Osteoblast (primary cell): Measurements from ENCODE around the gene WIPF1. TPM values are rescaled to one million over a fixed set of nuclear protein-coding genes. Genes with fewer than 3 reads are reported as not detected.

Experiments used
- DNase-seq: peaks from one replicate; pipeline ENCODE4 v3.0.0; 2011; ENCODE audit warnings: low spot score, mixed read lengths; ENCODE audit not compliant: insufficient read length; ENCODE audit errors: missing footprints
- H2AFZ ChIP-seq: 2 replicates; pipeline ENCODE4 v1.6.0; 2011; ENCODE audit warnings: mild to moderate bottlenecking, low read length
- H3K27ac ChIP-seq: 2 replicates; pipeline ENCODE4 v1.5.1; 2011; ENCODE audit warnings: mild to moderate bottlenecking, low read depth, low read length, moderate library complexity
- H3K27me3 ChIP-seq: 2 replicates; pipeline ENCODE4 v1.6.0; 2012; ENCODE audit warnings: mild to moderate bottlenecking, control low read depth, inconsistent platforms, low read length, moderate library complexity; ENCODE audit not compliant: insufficient read depth
- H3K36me3 ChIP-seq: 2 replicates; pipeline ENCODE4 v1.5.1; 2011; ENCODE audit warnings: mild to moderate bottlenecking, low read length, control low read depth, moderate library complexity; ENCODE audit not compliant: insufficient read depth
- H3K4me1 ChIP-seq: 2 replicates; pipeline ENCODE4 v1.5.1; 2011; ENCODE audit warnings: mild to moderate bottlenecking, low read length, control low read depth, moderate library complexity; ENCODE audit not compliant: insufficient read depth
- H3K4me2 ChIP-seq: 2 replicates; pipeline ENCODE4 v1.6.0; 2011; ENCODE audit warnings: mild to moderate bottlenecking, low read length; ENCODE audit not compliant: insufficient read depth
- H3K4me3 ChIP-seq: fragments of 200-600 bp; sonication (generic); 3 replicates; pipeline ENCODE4 v1.5.1; 2012; ENCODE audit warnings: mild to moderate bottlenecking, low read length, inconsistent platforms; ENCODE audit not compliant: insufficient read depth
- H3K79me2 ChIP-seq: 2 replicates; pipeline ENCODE4 v1.6.0; 2012; ENCODE audit warnings: mild to moderate bottlenecking, low read length, control low read depth, inconsistent platforms; ENCODE audit not compliant: insufficient read depth
- H3K9me3 ChIP-seq: 2 replicates; pipeline ENCODE4 v1.5.1; 2011; ENCODE audit warnings: low read depth, low read length, control low read depth
- H4K20me1 ChIP-seq: 2 replicates; pipeline ENCODE4 v1.6.0; 2012; ENCODE audit warnings: mild to moderate bottlenecking, low read length, control low read depth; ENCODE audit not compliant: insufficient read depth
- total RNA-seq: library from RNA; depleted of rRNA; stranded (reverse); fragments of >200 nt; gene quantifications from 2 replicates; pipeline ENCODE4 v1.2.3, GENCODE V29; 2012
- TF ChIP-seq, protein P1 (sequence below): IDR thresholded peaks from 2 replicates; pipeline ENCODE4 v1.5.1; 2011; ENCODE audit warnings: mild to moderate bottlenecking, low read depth, low read length, moderate library complexity; ENCODE audit errors: extremely low read depth

The WIPF1 gene
- total RNA-seq, 1 donor = 17.7 TPM

- H4K20me1 ChIP-seq = no peaks in the 10 kb centered on the region
- TF ChIP-seq, protein P1, sequence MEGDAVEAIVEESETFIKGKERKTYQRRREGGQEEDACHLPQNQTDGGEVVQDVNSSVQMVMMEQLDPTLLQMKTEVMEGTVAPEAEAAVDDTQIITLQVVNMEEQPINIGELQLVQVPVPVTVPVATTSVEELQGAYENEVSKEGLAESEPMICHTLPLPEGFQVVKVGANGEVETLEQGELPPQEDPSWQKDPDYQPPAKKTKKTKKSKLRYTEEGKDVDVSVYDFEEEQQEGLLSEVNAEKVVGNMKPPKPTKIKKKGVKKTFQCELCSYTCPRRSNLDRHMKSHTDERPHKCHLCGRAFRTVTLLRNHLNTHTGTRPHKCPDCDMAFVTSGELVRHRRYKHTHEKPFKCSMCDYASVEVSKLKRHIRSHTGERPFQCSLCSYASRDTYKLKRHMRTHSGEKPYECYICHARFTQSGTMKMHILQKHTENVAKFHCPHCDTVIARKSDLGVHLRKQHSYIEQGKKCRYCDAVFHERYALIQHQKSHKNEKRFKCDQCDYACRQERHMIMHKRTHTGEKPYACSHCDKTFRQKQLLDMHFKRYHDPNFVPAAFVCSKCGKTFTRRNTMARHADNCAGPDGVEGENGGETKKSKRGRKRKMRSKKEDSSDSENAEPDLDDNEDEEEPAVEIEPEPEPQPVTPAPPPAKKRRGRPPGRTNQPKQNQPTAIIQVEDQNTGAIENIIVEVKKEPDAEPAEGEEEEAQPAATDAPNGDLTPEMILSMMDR = no peak
- peaks cover 19% of the 10 kb centered on the region for H3K4me1 ChIP-seq
- no peak overlapping the region for H2AFZ ChIP-seq
- DNase-seq = no peak
- no peaks in the 10 kb centered on the region for H3K36me3 ChIP-seq
- no peaks in the 10 kb centered on the region for H3K9me3 ChIP-seq
- H3K4me3 ChIP-seq = no peak overlapping the region
- H3K79me2 ChIP-seq = no peaks in the 10 kb centered on the region
- no peak overlapping the region for H3K27ac ChIP-seq
- H3K4me2 ChIP-seq = no peak overlapping the region
- no peaks in the 10 kb centered on the region for H3K27me3 ChIP-seq
These were observed 23.7 kb upstream of the WIPF1 start for GRCh38 chr2:174621323-174621722.

GRCh38 chr2:174618179-174618578, 20.6 kb upstream of the WIPF1 start:
- Histone ChIP-seq H3K4me1 (peaks cover 49% of the 10 kb centered on the region), H4K20me1 (no peaks in the 10 kb centered on the region), H2AFZ (no peak overlapping the region), H3K27ac (peak overlapping the region; percentile 91), H3K4me2 (no peak overlapping the region), H3K9me3 (no peaks in the 10 kb centered on the region), H3K27me3 (no peaks in the 10 kb centered on the region), H3K79me2 (peaks cover 3% of the 10 kb centered on the region), H3K4me3 (no peak overlapping the region), H3K36me3 (no peaks in the 10 kb centered on the region)
- DNase-seq = no peak
- TF ChIP-seq, protein P1 = no peak

GRCh38 chr2:174617718-174618117, 20.1 kb upstream of the WIPF1 start:
- Histone ChIP-seq H3K36me3 (no peaks in the 10 kb centered on the region), H3K27ac (peak overlapping the region; percentile 91), H3K4me2 (peak overlapping the region; percentile 1), H3K79me2 (peaks cover 6% of the 10 kb centered on the region), H3K9me3 (no peaks in the 10 kb centered on the region), H3K4me3 (no peak overlapping the region), H4K20me1 (no peaks in the 10 kb centered on the region), H2AFZ (no peak overlapping the region), H3K4me1 (peaks cover 49% of the 10 kb centered on the region), H3K27me3 (no peaks in the 10 kb centered on the region)
- TF ChIP-seq, protein P1 = no peak
- DNase-seq = no peak

- no peaks in the 10 kb centered on the region for H3K9me3 ChIP-seq
- peak overlapping the region; percentile 91 for H3K27ac ChIP-seq
- no peaks in the 10 kb centered on the region for H3K36me3 ChIP-seq
- H4K20me1 ChIP-seq = no peaks in the 10 kb centered on the region
- H3K27me3 ChIP-seq = no peaks in the 10 kb centered on the region
- DNase-seq = peak; percentile 66
- no peak overlapping the region for H3K4me3 ChIP-seq
- H2AFZ ChIP-seq = no peak overlapping the region
- H3K4me1 ChIP-seq = peaks cover 49% of the 10 kb centered on the region
- H3K4me2 ChIP-seq = peak overlapping the region; percentile 1
- TF ChIP-seq, protein P1 = peak; percentile 55
- peaks cover 6% of the 10 kb centered on the region for H3K79me2 ChIP-seq
These were observed 19.5 kb upstream of the WIPF1 start for GRCh38 chr2:174617120-174617519.
